HL-60 (cell line): Measurements from ENCODE around the gene RHO.
A peak's percentile ranks its signal among the peaks of the same experiment; 100 is the strongest.

ENCODE experiments used
- CTCF ChIP-seq: IDR thresholded peaks from one replicate; pipeline ENCODE4 v1.5.1; 2011; ENCODE audit warnings: low read length, control low read depth, inconsistent platforms; ENCODE audit not compliant: insufficient read depth
- POLR2AphosphoS5 ChIP-seq: IDR thresholded peaks from 2 replicates; pipeline ENCODE4 v1.6.1; 2012; ENCODE audit warnings: low read depth
- TF ChIP-seq, protein P1 (sequence below): IDR thresholded peaks from 2 replicates; pipeline ENCODE4 v1.6.1; 2012; ENCODE audit warnings: low read depth; ENCODE audit not compliant: insufficient replicate concordance

DNA sequence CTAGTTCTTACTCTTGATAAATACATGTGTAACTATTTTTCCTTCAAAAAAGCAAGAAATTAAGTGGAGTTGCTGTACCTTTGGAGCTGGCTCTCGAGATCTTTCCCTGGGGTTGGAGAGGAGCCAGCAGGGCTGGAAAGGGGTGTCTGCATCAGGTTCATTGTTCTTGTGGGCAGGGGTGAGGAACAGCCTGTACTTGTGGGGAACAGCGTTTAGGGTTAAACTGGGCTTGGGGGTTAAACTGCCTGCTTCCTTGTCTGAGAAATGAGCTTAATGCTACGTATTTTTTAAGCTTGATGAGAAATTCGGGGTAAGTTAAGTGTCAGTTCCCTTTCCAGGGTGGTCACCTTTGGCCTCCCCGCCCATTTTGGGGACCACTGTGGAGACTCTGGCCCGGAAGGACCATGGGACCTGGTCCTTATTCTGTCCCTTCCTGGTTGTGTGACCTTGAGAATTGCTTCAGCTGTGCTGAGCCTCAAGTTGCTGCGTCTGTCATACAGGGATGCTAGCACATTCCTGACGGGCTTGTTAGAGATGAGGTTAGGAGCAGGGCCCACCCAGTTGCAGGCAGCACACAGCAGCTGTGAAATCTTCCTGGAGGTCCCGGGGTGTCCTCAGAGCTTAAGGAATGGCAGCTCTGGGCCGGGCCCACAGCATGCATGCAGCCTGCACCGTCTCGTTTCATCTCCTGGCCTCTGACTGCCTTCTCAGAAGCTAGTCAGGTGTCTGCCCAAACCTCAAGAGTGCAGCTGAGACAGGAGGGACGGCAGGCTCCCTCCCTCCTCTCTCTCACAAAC is 26.1 kb downstream of the RHO start:
- no peak for TF ChIP-seq CTCF
- TF ChIP-seq, protein P1, sequence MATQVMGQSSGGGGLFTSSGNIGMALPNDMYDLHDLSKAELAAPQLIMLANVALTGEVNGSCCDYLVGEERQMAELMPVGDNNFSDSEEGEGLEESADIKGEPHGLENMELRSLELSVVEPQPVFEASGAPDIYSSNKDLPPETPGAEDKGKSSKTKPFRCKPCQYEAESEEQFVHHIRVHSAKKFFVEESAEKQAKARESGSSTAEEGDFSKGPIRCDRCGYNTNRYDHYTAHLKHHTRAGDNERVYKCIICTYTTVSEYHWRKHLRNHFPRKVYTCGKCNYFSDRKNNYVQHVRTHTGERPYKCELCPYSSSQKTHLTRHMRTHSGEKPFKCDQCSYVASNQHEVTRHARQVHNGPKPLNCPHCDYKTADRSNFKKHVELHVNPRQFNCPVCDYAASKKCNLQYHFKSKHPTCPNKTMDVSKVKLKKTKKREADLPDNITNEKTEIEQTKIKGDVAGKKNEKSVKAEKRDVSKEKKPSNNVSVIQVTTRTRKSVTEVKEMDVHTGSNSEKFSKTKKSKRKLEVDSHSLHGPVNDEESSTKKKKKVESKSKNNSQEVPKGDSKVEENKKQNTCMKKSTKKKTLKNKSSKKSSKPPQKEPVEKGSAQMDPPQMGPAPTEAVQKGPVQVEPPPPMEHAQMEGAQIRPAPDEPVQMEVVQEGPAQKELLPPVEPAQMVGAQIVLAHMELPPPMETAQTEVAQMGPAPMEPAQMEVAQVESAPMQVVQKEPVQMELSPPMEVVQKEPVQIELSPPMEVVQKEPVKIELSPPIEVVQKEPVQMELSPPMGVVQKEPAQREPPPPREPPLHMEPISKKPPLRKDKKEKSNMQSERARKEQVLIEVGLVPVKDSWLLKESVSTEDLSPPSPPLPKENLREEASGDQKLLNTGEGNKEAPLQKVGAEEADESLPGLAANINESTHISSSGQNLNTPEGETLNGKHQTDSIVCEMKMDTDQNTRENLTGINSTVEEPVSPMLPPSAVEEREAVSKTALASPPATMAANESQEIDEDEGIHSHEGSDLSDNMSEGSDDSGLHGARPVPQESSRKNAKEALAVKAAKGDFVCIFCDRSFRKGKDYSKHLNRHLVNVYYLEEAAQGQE: no peak
- TF ChIP-seq POLR2AphosphoS5: peak; percentile 68; the same call in 1 of the 2 replicates
